ENCODE results near the gene CORO2B. TPM values are rescaled to one million over a fixed set of nuclear protein-coding genes. Genes with fewer than 3 reads are reported as not detected.

Gene CORO2B
- total RNA-seq, 4 donors from 2014 or later: 4.7 to 18.8 (median 13.7) TPM

- ATAC-seq (ENCODE audit: low FRiP score): peak; percentile 80
- TF ChIP-seq, protein P1, sequence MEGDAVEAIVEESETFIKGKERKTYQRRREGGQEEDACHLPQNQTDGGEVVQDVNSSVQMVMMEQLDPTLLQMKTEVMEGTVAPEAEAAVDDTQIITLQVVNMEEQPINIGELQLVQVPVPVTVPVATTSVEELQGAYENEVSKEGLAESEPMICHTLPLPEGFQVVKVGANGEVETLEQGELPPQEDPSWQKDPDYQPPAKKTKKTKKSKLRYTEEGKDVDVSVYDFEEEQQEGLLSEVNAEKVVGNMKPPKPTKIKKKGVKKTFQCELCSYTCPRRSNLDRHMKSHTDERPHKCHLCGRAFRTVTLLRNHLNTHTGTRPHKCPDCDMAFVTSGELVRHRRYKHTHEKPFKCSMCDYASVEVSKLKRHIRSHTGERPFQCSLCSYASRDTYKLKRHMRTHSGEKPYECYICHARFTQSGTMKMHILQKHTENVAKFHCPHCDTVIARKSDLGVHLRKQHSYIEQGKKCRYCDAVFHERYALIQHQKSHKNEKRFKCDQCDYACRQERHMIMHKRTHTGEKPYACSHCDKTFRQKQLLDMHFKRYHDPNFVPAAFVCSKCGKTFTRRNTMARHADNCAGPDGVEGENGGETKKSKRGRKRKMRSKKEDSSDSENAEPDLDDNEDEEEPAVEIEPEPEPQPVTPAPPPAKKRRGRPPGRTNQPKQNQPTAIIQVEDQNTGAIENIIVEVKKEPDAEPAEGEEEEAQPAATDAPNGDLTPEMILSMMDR (IDR thresholded peaks at IDR 0.05): no peak
- no peak for DNase-seq (ENCODE audit: low spot score)
Measured at GRCh38 chr15:68651916-68652525, 73.2 kb downstream of the CORO2B start.

DNA sequence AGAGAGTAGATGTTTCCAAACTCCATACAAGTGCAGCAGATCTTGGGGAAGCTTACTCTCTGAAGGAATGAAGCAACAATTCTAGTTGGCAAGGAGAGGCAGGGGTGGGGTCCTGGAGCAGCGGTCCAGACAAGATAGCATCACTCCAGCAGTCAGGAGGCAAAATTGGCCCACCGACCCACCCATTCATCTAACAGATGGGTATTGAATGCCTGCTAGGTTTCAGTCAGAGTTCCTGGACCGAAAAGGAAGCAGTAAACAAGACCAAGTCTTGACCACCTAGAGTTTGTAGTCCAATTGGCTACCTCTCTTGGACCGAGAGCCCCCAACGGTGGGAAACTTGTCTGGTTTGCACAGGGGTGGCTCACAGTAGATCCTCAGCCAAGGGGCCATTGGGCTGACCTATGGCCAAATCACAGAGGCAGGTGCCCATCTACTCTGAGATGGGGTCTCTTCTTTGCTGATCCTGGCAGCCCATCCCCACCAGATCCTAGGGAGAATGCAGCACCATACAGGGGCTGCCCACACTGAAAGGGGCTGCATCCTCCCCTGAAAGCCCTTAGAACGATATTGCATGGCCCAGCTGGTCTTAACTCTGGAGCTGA lies 74.3 kb downstream of the CORO2B start:
- DNase-seq (ENCODE audit: low spot score) (no peak), ATAC-seq (ENCODE audit: low FRiP score) (no peak)
- TF ChIP-seq, protein P1 (IDR thresholded peaks at IDR 0.05): no peak

DNA sequence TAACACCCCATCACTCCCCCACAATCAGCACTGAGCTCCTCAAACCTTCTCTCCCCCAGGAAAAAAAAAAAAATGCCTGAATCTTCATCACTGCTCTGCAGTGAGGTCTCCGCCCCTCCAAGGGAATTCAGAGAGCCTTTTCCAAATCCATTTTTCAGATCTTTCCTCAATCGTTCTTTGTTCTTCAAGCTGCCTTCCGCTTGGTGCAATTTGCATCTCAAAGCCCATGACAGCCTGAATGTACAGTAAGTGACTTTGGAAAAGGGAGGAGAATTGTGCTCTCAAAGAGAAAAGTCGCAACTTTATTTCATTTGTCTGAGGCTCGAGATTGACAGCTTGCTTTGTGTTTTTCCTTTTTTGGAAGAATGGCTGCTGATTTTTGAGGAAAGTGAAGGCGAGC lies 75.0 kb downstream of the CORO2B start:
- TF ChIP-seq, protein P1 (IDR thresholded peaks at IDR 0.05): no peak
- no peak for ATAC-seq (ENCODE audit: low FRiP score)
- DNase-seq (ENCODE audit: low spot score): no peak

DNA sequence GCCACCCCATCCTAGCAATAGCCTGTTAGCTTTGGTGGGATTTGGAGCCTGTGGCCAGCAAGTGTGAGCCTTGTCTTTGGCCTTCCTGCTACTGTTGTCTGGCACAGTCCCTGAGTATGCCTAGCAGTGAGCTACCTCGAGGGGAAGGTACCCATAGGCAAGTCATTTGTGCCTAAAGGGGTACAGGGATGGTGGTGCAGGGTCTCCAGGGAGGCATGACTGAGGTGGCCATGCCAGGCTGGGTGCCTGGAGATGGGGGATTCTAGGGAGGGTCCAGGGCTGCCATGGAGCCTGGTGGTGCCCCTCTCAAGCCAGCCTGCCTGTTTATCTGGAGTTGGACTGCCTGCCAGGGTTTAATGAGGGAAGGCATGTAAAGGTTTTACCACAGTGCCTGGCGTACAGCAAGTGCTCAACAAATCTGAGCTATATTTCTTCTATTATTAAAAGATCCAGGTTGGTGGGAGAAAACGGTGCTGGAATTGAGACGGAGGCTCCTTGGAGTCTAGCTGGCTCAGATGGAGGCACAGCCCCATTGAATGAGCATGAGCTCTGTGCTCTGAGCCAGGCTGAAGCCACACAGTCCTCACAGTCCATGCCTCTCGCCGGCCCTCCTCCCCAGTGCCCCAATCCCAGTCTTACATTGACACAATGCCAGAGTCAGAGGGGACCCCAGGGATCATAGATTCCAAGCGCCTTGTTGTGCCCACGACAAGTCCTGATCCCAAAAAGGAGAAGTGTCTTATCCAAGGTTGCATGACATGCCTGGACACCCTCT lies 76.2 kb downstream of the CORO2B start:
- TF ChIP-seq, protein P1 (IDR thresholded peaks at IDR 0.05): no peak
- ATAC-seq (ENCODE audit: low FRiP score) (no peak), DNase-seq (ENCODE audit: low spot score) (no peak)

DNA sequence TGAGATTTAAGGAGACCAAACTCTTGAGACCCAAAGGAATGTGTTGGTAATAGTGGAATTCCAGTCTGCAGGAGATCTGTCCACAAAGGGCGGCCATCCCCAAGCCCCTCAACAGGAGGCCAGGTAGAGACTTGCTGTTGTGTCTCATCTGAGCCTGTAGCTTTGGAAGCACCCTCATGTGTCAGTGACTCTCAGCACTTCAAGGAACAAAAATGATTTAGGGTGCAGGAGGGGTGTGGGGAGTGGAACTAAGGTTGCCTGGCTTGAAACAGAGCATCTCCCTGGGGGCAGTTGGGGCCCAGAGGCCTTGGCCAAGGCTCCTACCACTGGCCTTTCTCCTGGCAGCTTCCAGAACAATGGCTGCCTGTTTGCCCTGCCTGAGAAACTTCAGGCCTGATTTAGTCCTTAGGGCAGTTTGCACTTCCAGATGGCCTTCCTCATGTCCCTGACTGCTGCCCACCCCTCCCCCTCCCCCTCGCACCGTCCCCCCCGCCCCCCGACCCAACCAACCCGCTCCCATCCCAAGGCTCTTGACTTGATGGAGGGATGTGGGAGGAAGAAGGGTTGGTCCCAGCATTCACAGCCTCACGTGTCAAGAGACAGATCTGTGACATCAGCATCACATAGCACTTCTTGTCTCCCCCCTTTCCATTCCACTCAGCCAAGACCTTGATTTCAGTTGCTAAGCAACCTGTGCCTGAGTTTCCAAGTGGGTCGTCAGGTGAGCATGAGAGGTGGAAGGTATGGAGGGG lies 77.1 kb downstream of the CORO2B start:
- TF ChIP-seq, protein P1 (IDR thresholded peaks at IDR 0.05): no peak
- DNase-seq (ENCODE audit: low spot score) (no peak), ATAC-seq (ENCODE audit: low FRiP score) (no peak)

- DNase-seq (ENCODE audit: low spot score): no peak
- TF ChIP-seq, protein P1 (IDR thresholded peaks at IDR 0.05): no peak
- no peak for ATAC-seq (ENCODE audit: low FRiP score)
Measured at GRCh38 chr15:68656438-68656739, 77.6 kb downstream of the CORO2B start.
